Hematopoietic multipotent progenitor cell (in vitro differentiated cells): ENCODE measurements around the gene GAS5. TPM values are rescaled to one million over a fixed set of nuclear protein-coding genes. Genes with fewer than 3 reads are reported as not detected.
"Not testable (repeated sequence)": the region's sequence is repeated elsewhere in the genome, so short reads cannot be mapped to it uniquely, and the experiment has no call there.

Experiments used
- DNase-seq, 3 donors: peaks; one replicate each; pipeline ENCODE4 v3.0.0-alpha.2; 2011 to 2015; ENCODE audit warnings: low read depth in 2 of 3, low spot score in 2 of 3
- total RNA-seq: library from RNA; depleted of rRNA; stranded (reverse); fragments of >200 nt; gene quantifications from one replicate; pipeline ENCODE4 v1.2.3, GENCODE V29; 2012

GAS5 gene
- 887 TPM for total RNA-seq

GRCh38 chr1:173867753-173868265 is at the start of gene GAS5:
Gene GAS5 (minus strand): TSS chr1:173867989.
- peak; percentile 96 to 100 (median 100) for DNase-seq

- DNase-seq: no peak
Observed at GRCh38 chr1:173917149-173917548, 49.4 kb upstream of the GAS5 start, which contains the start of gene SERPINC1. Gene SERPINC1 (minus strand): TSS chr1:173917327. CDS start chr1:173917259, 68 bp downstream.

- DNase-seq: no peak
Observed at GRCh38 chr1:173916667-173917066, 48.9 kb upstream of the GAS5 start.

- no peak for DNase-seq
Observed at GRCh38 chr1:173915596-173915995, 47.8 kb upstream of the GAS5 start.

- DNase-seq: peak in 2 of 3 donors; percentile 3 to 49
Observed at GRCh38 chr1:173914366-173914871, 46.6 kb upstream of the GAS5 start.

GRCh38 chr1:173913111-173913510 is 45.3 kb upstream of the GAS5 start:
- no peak for DNase-seq

- DNase-seq: no peak
Observed at GRCh38 chr1:173903827-173904531, 36.2 kb upstream of the GAS5 start.

GRCh38 chr1:173900992-173901391 is 33.2 kb upstream of the GAS5 start:
- DNase-seq: no peak

GRCh38 chr1:173900427-173900826 is 32.6 kb upstream of the GAS5 start:
- DNase-seq: no peak

GRCh38 chr1:173894189-173894588 is 26.4 kb upstream of the GAS5 start:
- no peak for DNase-seq

GRCh38 chr1:173893611-173894010 is 25.8 kb upstream of the GAS5 start:
- DNase-seq: no peak

GRCh38 chr1:173889885-173890284 is 22.1 kb upstream of the GAS5 start:
- DNase-seq: no peak

- DNase-seq: no peak
Observed at GRCh38 chr1:173888749-173889148, 21.0 kb upstream of the GAS5 start.

GRCh38 chr1:173887627-173888026 is 19.8 kb upstream of the GAS5 start:
- DNase-seq: no peak

GRCh38 chr1:173886746-173887611 is 19.2 kb upstream of the GAS5 start:
- no peak for DNase-seq

- no peak for DNase-seq
Observed at GRCh38 chr1:173884701-173885100, 16.9 kb upstream of the GAS5 start.

- DNase-seq: not testable (repeated sequence)
Observed at GRCh38 chr1:173881117-173881516, 13.3 kb upstream of the GAS5 start.

GRCh38 chr1:173878251-173878650 is 10.5 kb upstream of the GAS5 start:
- DNase-seq: no peak

GRCh38 chr1:173876732-173877131 is 8.9 kb upstream of the GAS5 start:
- DNase-seq: no peak

GRCh38 chr1:173871500-173871899 is 3.7 kb upstream of the GAS5 start:
- peak in 1 of 3 donors; percentile 8 for DNase-seq

- DNase-seq: no peak
Observed at GRCh38 chr1:173871091-173871490, 3.3 kb upstream of the GAS5 start.
